GM12878 (cell line): ENCODE measurements around the gene FAR2. TPM values are rescaled to one million over a fixed set of nuclear protein-coding genes. Genes with fewer than 3 reads are reported as not detected.

Source experiments
- ATAC-seq: fragments of 200-7000 bp; cut with Tn5 transposase; 3 replicates; pipeline ENCODE4 v1.9.1; 2020; ENCODE audit warnings: mild to moderate bottlenecking, moderate library complexity
- BruUV-seq: library from RNA; stranded (reverse); fragments of 400-500 nt; replicated peaks from 2 replicates; lab custom pipeline; 2021; lab: Mats Ljungman, UMichigan
- CTCF ChIA-PET: fragments of 300-600 bp; sonication (Branson Sonifier 250); formaldehyde crosslinking; extraction: SDS; loops from one replicate; lab custom pipeline; 2021; ENCODE audit warnings: inconsistent platforms; lab: Yijun Ruan, JAX
- POLR2A ChIA-PET: fragments of 350-600 bp; formaldehyde crosslinking; extraction: SDS; loops from one replicate; lab custom pipeline; 2021; ENCODE audit warnings: inconsistent platforms; lab: Charles Lee
- RAD21 ChIA-PET: fragments of 300-600 bp; sonication (Branson Sonifier 250); formaldehyde crosslinking; loops from one replicate; lab custom pipeline; 2023; ENCODE audit warnings: antibody characterized with exemption; ENCODE audit not compliant: unreplicated experiment; lab: Charles Lee
- SMC1A ChIA-PET: fragments of 300-600 bp; sonication (Branson Sonifier 250); formaldehyde crosslinking; loops from one replicate; lab custom pipeline; 2023; ENCODE audit not compliant: unreplicated experiment, uncharacterized antibody; lab: Charles Lee
- DNase-seq: peaks from one replicate; pipeline ENCODE4 v3.0.0-alpha.2; 2011; ENCODE audit warnings: low read depth, low spot score
- FAIRE-seq: peaks from 3 replicates; lab custom pipeline; 2011; peaks lifted over from hg19 to GRCh38; lab: Jason Lieb, UNC
- H2AFZ ChIP-seq: 2 replicates; pipeline ENCODE4 v1.6.0; 2011; ENCODE audit warnings: low read depth, low read length, control low read depth; ENCODE audit not compliant: control insufficient read depth
- H3K27ac ChIP-seq: 2 replicates; pipeline ENCODE4 v1.5.1; 2011; ENCODE audit warnings: control low read depth; ENCODE audit not compliant: control insufficient read depth, insufficient read depth
- H3K27me3 ChIP-seq, 2 experiments: replicated peaks in 1 of 2; 2 replicates each; pipeline versions ENCODE4 v1.6.0 to v1.6.1; 2011; ENCODE audit warnings: low read length in 1 of 2; ENCODE audit not compliant: control insufficient read depth in 2 of 2, insufficient read depth in 2 of 2
- H3K36me3 ChIP-seq, 2 experiments: 2 replicates each; pipeline ENCODE4 v1.5.1; 2011; ENCODE audit warnings: low read length in 1 of 2; ENCODE audit not compliant: control insufficient read depth in 2 of 2, insufficient read depth in 2 of 2
- H3K4me1 ChIP-seq: 2 replicates; pipeline ENCODE4 v1.6.1; 2011; ENCODE audit warnings: mild to moderate bottlenecking, low read length, moderate library complexity, mixed read lengths; ENCODE audit not compliant: control insufficient read depth, insufficient read depth
- H3K4me2 ChIP-seq: 2 replicates; pipeline ENCODE4 v1.6.0; 2011; ENCODE audit warnings: control low read depth; ENCODE audit not compliant: control insufficient read depth, insufficient read depth
- H3K4me3 ChIP-seq: fragments of 200-600 bp; sonication (generic); 2 replicates; pipeline ENCODE4 v1.5.1; 2016
- H3K79me2 ChIP-seq: 2 replicates; pipeline ENCODE4 v1.6.0; 2011; ENCODE audit warnings: low read length; ENCODE audit not compliant: control insufficient read depth, insufficient read depth
- H3K9ac ChIP-seq: 2 replicates; pipeline ENCODE4 v1.8.0; 2011; ENCODE audit warnings: low read length, control low read depth, mixed read lengths; ENCODE audit not compliant: control insufficient read depth, insufficient read depth
- H3K9me3 ChIP-seq: replicated peaks from 3 replicates; pipeline ENCODE4 v1.5.1; 2011; ENCODE audit warnings: mild to moderate bottlenecking, low read length; ENCODE audit not compliant: control insufficient read depth, insufficient read depth
- H4K20me1 ChIP-seq: 2 replicates; pipeline ENCODE4 v1.6.0; 2011; ENCODE audit not compliant: control insufficient read depth, insufficient read depth
- ETV6 ChIP-seq, 2 experiments: fragments of 450-650 bp in 1 of 2; IDR thresholded peaks in 1 of 2; conservative IDR thresholded peaks in 1 of 2; 2 replicates each; pipeline ENCODE4 v1.6.1; 2014; ENCODE audit warnings: antibody characterized with exemption in 1 of 2, borderline replicate concordance in 1 of 2, low read depth in 1 of 2, mild to moderate bottlenecking in 1 of 2, moderate library complexity in 1 of 2
- GABPA ChIP-seq: IDR thresholded peaks from 2 replicates; pipeline ENCODE4 v1.6.1; 2014; ENCODE audit warnings: antibody characterized with exemption, low read depth, mild to moderate bottlenecking, inconsistent platforms
- KLF5 ChIP-seq: fragments of 450-650 bp; IDR thresholded peaks from 2 replicates; pipeline ENCODE4 v1.6.1; 2014; ENCODE audit warnings: mild to moderate bottlenecking; ENCODE audit not compliant: partially characterized antibody
- MYB ChIP-seq: fragments of 150-350 bp; IDR thresholded peaks from 2 replicates; pipeline ENCODE4 v1.6.1; 2014; ENCODE audit warnings: mild to moderate bottlenecking, low read depth, low read length, borderline replicate concordance
- PAX8 ChIP-seq: fragments of 450-650 bp; IDR thresholded peaks from 2 replicates; pipeline ENCODE4 v1.6.1; 2017; ENCODE audit warnings: mild to moderate bottlenecking, moderate library complexity
- SMARCA5 ChIP-seq: fragments of 450-650 bp; IDR thresholded peaks from 2 replicates; pipeline ENCODE4 v1.6.1; 2017; ENCODE audit warnings: mild to moderate bottlenecking
- SREBF1 ChIP-seq: IDR thresholded peaks from 2 replicates; pipeline ENCODE4 v1.6.1; 2012; ENCODE audit warnings: mild to moderate bottlenecking, low read length
- TCF3 ChIP-seq: IDR thresholded peaks from 2 replicates; pipeline ENCODE4 v1.6.1; 2012; ENCODE audit warnings: low read depth, mild to moderate bottlenecking, low read length, borderline replicate concordance; ENCODE audit not compliant: insufficient read depth
- ZZZ3 ChIP-seq: IDR thresholded peaks from 2 replicates; pipeline ENCODE4 v1.6.1; 2011; ENCODE audit warnings: low read depth; ENCODE audit not compliant: control insufficient read depth, insufficient read length
- in situ Hi-C: fragments of 300-500 bp; cut with MboI; formaldehyde crosslinking; loops from 9 replicates; pipeline ENCODE4 v1.14.3; 2018; ENCODE audit warnings: mixed read lengths
- intact Hi-C: fragments of 100-400 bp; cut with micrococcal nuclease; formaldehyde crosslinking; loops from one replicate; pipeline ENCODE4 v1.14.2; 2022; ENCODE audit not compliant: unreplicated experiment
- polyA plus RNA-seq, 11 experiments: library from polyadenylated mRNA; depleted of rRNA in 4 of 11; unstranded in 6 of 11; stranded (reverse) in 5 of 11; fragments of >200 nt; fragmentation: Nextera tagmentation in 4 of 11; fragmentation: Illumina TruSeq in 1 of 11; extraction: Ambion mirVana in 4 of 11; extraction: Trizol in 1 of 11; gene quantifications; 1 replicate in 1 of 11; 2 replicates in 10 of 11; pipeline versions ENCODE4 v1.2.1 to v1.2.3, GENCODE V29; 2011 to 2016; ENCODE audit warnings: inconsistent platforms in 2 of 11, missing spikeins in 2 of 11, low read depth in 1 of 11
- total RNA-seq, 4 experiments: library from RNA; depleted of rRNA in 3 of 4; stranded (reverse); fragments of >200 nt in 3 of 4; fragmentation: Illumina TruSeq in 1 of 4; extraction: Trizol in 1 of 4; gene quantifications; 2 replicates each; pipeline versions ENCODE4 v1.2.1 to v1.2.3, GENCODE V29; 2013 to 2021

The FAR2 gene
- total and polyA plus RNA-seq, 10 of the 15 experiments (the other 5 are each of a cell fraction or from before 2014, with no cell fraction given): 0.50 to 1.1 (median 0.65) TPM

GRCh38 chr12:29145372-29146170 is 3.5 kb upstream of the FAR2 start (continued):
- TF ChIP-seq ZZZ3: no peak
- no peak for TF ChIP-seq SMARCA5
- TF ChIP-seq PAX8: no peak
- TF ChIP-seq KLF5: no peak

- H3K27ac ChIP-seq: no peak overlapping the region
- no peak for FAIRE-seq
- no peaks in the 10 kb centered on the region; a peak in 2 of 4 replicates for H3K27me3 ChIP-seq
- CTCF ChIA-PET: interaction anchor here (1.0 kb wide), 1 partner anchor 58 kb away, joined by 5 read pairs; no protein-coding TSS in a partner anchor
- intact Hi-C loops: no loop called here
- H3K79me2 ChIP-seq: no peaks in the 10 kb centered on the region
- peaks cover 4% of the 10 kb centered on the region; the same call in 1 of the 2 replicates for H3K4me1 ChIP-seq
- H4K20me1 ChIP-seq: no peaks in the 10 kb centered on the region
- no peak overlapping the region for H3K4me2 ChIP-seq
- H2AFZ ChIP-seq: no peak overlapping the region
- TF ChIP-seq TCF3: no peak
- TF ChIP-seq MYB: no peak
- TF ChIP-seq GABPA: no peak
- TF ChIP-seq SREBF1: no peak
- TF ChIP-seq ETV6 (conservative IDR thresholded peaks at IDR 0.05 in 1 of 2, IDR thresholded peaks at IDR 0.05 in 1 of 2; ENCODE audit: borderline replicate concordance in 1 of 2, low read depth in 1 of 2): no peak
- TF ChIP-seq, all 136 proteins: peak for 0
- H3K9ac ChIP-seq: no peak overlapping the region
- BruUV-seq: no TSS peak
- in situ Hi-C loops: no loop called here
- no peak for ATAC-seq
- ChIA-PET SMC1A (no interaction called here), RAD21 (no interaction called here), POLR2A (no interaction called here)
- DNase-seq: no peak
- H3K4me3 ChIP-seq: no peak overlapping the region
- H3K36me3 ChIP-seq: no peaks in the 10 kb centered on the region
- H3K9me3 ChIP-seq: no peaks in the 10 kb centered on the region
Observed at GRCh38 chr12:29146196-29146595, 2.9 kb upstream of the FAR2 start.
